Naive thymus-derived CD4-positive, alpha-beta T cell (primary cell): ENCODE measurements around the gene PDZRN4. TPM values are rescaled to one million over a fixed set of nuclear protein-coding genes. Genes with fewer than 3 reads are reported as not detected.

Source experiments
- ATAC-seq: fragments of 150-1000 bp; cut with Tn5 transposase; 2 replicates; pipeline ENCODE4 v1.10.0; 2021; ENCODE audit warnings: mild to moderate bottlenecking, moderate library complexity
- CTCF ChIA-PET: fragments of 350-600 bp; sonication (Branson Sonifier 250); formaldehyde crosslinking; loops from one replicate; lab custom pipeline; 2021; ENCODE audit warnings: antibody characterized with exemption; lab: Charles Lee
- POLR2A ChIA-PET: fragments of 350-600 bp; sonication (Branson Sonifier 250); formaldehyde crosslinking; loops from one replicate; lab custom pipeline; 2021; ENCODE audit warnings: antibody characterized with exemption, inconsistent platforms; lab: Charles Lee
- DNase-seq, 9 donors: peaks; one replicate each; pipeline versions ENCODE4 v3.0.0 to v3.0.0-alpha.2; 2020 to 2022; ENCODE audit warnings: mixed read lengths in 1 of 9
- H3K27ac ChIP-seq: one replicate; pipeline ENCODE4 v1.7.0; 2013; ENCODE audit warnings: mild to moderate bottlenecking, low read depth, low read length, moderate library complexity
- H3K27me3 ChIP-seq, 2 donors: one replicate each; pipeline ENCODE4 v1.7.0; 2013; ENCODE audit warnings: low read length in 2 of 2, mild to moderate bottlenecking in 2 of 2, moderate library complexity in 2 of 2; ENCODE audit not compliant: control insufficient read depth in 2 of 2, insufficient read depth in 2 of 2
- H3K36me3 ChIP-seq, 3 experiments: 1 replicate in 2 of 3; 2 replicates in 1 of 3; pipeline ENCODE4 v1.7.0; 2013; ENCODE audit warnings: low read length in 3 of 3, mild to moderate bottlenecking in 3 of 3, moderate library complexity in 1 of 3; ENCODE audit not compliant: insufficient read depth in 3 of 3, control insufficient read depth in 2 of 3
- H3K4me1 ChIP-seq, 2 donors: one replicate each; pipeline ENCODE4 v1.7.0; 2013; ENCODE audit warnings: low read length in 2 of 2, mild to moderate bottlenecking in 2 of 2, moderate library complexity in 1 of 2; ENCODE audit not compliant: control insufficient read depth in 2 of 2, insufficient read depth in 2 of 2
- H3K4me3 ChIP-seq: 2 replicates; pipeline ENCODE4 v1.7.0; 2013; ENCODE audit warnings: mild to moderate bottlenecking, low read length
- H3K9me3 ChIP-seq, 3 experiments: 1 replicate in 2 of 3; 2 replicates in 1 of 3; pipeline ENCODE4 v1.7.0; 2013; ENCODE audit warnings: low read length in 3 of 3; ENCODE audit not compliant: control insufficient read depth in 2 of 3
- H3K27ac Mint-ChIP-seq, 9 donors: one replicate each; pipeline ENCODE4 v1.8.0; 2020 to 2022; ENCODE audit warnings: mixed read lengths in 9 of 9, mild to moderate bottlenecking in 8 of 9, moderate library complexity in 5 of 9, inconsistent platforms in 2 of 9
- H3K27me3 Mint-ChIP-seq, 5 donors: one replicate each; pipeline ENCODE4 v1.8.0; 2021 to 2022; ENCODE audit warnings: mixed read lengths in 5 of 5, mild to moderate bottlenecking in 1 of 5
- H3K36me3 Mint-ChIP-seq, 5 donors: one replicate each; pipeline ENCODE4 v1.8.0; 2020 to 2022; ENCODE audit warnings: mixed read lengths in 5 of 5, mild to moderate bottlenecking in 3 of 5, inconsistent platforms in 1 of 5
- H3K4me1 Mint-ChIP-seq, 7 donors: one replicate each; pipeline ENCODE4 v1.8.0; 2020 to 2022; ENCODE audit warnings: mixed read lengths in 7 of 7, mild to moderate bottlenecking in 3 of 7, inconsistent platforms in 1 of 7
- H3K4me3 Mint-ChIP-seq, 10 donors: one replicate each; pipeline ENCODE4 v1.8.0; 2020 to 2022; ENCODE audit warnings: mild to moderate bottlenecking in 10 of 10, mixed read lengths in 10 of 10, moderate library complexity in 6 of 10, inconsistent platforms in 2 of 10
- H3K9me3 Mint-ChIP-seq, 11 donors: one replicate each; pipeline ENCODE4 v1.8.0; 2020 to 2022; ENCODE audit warnings: mixed read lengths in 11 of 11, mild to moderate bottlenecking in 4 of 11, inconsistent platforms in 1 of 11, moderate library complexity in 1 of 11
- intact Hi-C, 2 donors: fragments of 100-400 bp; cut with micrococcal nuclease; formaldehyde crosslinking; loops; one replicate each; pipeline ENCODE4 v1.15.1; 2023
- polyA plus RNA-seq, 2 donors: library from polyadenylated mRNA; unstranded; fragments of 300-500 nt; fragmentation: Illumina TruSeq; gene quantifications; one replicate each; pipeline ENCODE4 v1.2.3, GENCODE V29; 2021
- total RNA-seq, 6 experiments: library from RNA in 5 of 6; stranded (reverse) in 5 of 6; gene quantifications; 1 replicate in 5 of 6; 2 replicates in 1 of 6; pipeline ENCODE4 v1.2.3 and lab custom pipeline; 2021 to 2026

The PDZRN4 gene
- total and polyA plus RNA-seq, 7 experiments from 2014 or later: not detected

GRCh38 chr12:41437563-41437962, 249.4 kb downstream of the PDZRN4 start:
- Mint-ChIP-seq H3K9me3 (peaks cover 0 to 2% (median 0%) of the 10 kb centered on the region in 11 donors), H3K4me3 (no peak overlapping the region), H3K36me3 (no peaks in the 10 kb centered on the region), H3K4me1 (no peaks in the 10 kb centered on the region), H3K27ac (no peak overlapping the region), H3K27me3 (no peaks in the 10 kb centered on the region)
- intact Hi-C loops: no loop called here
- Histone ChIP-seq H3K4me3 (no peak overlapping the region), H3K4me1 (no peaks in the 10 kb centered on the region), H3K36me3 (no peaks in the 10 kb centered on the region), H3K27me3 (no peaks in the 10 kb centered on the region), H3K9me3 (no peaks in the 10 kb centered on the region), H3K27ac (no peak overlapping the region)
- CTCF ChIA-PET: interaction anchor here (0.6 kb wide), 1 partner anchor 210 kb away, joined by 3 read pairs; no protein-coding TSS in a partner anchor
- POLR2A ChIA-PET: no interaction called here
- DNase-seq (no peak), ATAC-seq (no peak)

GRCh38 chr12:41438854-41439541, 250.9 kb downstream of the PDZRN4 start:
- ChIA-PET POLR2A (no interaction called here), CTCF (no interaction called here)
- no peaks in the 10 kb centered on the region for H3K4me1 ChIP-seq
- no peaks in the 10 kb centered on the region for H3K9me3 ChIP-seq
- H3K27ac ChIP-seq: no peak overlapping the region
- no peaks in the 10 kb centered on the region for H3K27me3 ChIP-seq
- no peak overlapping the region for H3K27ac Mint-ChIP-seq
- intact Hi-C loops: no loop called here
- DNase-seq (no peak), ATAC-seq (no peak)
- no peak overlapping the region for H3K4me3 Mint-ChIP-seq
- no peaks in the 10 kb centered on the region for H3K27me3 Mint-ChIP-seq
- H3K4me3 ChIP-seq: no peak overlapping the region
- no peaks in the 10 kb centered on the region for H3K9me3 Mint-ChIP-seq
- no peaks in the 10 kb centered on the region for H3K36me3 Mint-ChIP-seq
- no peaks in the 10 kb centered on the region for H3K4me1 Mint-ChIP-seq
- H3K36me3 ChIP-seq: no peaks in the 10 kb centered on the region

- Histone ChIP-seq H3K27ac (no peak overlapping the region), H3K4me3 (no peak overlapping the region), H3K36me3 (no peaks in the 10 kb centered on the region), H3K4me1 (no peaks in the 10 kb centered on the region), H3K27me3 (no peaks in the 10 kb centered on the region), H3K9me3 (no peaks in the 10 kb centered on the region)
- H3K9me3 Mint-ChIP-seq: no peaks in the 10 kb centered on the region
- no peaks in the 10 kb centered on the region for H3K36me3 Mint-ChIP-seq
- H3K4me1 Mint-ChIP-seq: no peaks in the 10 kb centered on the region
- DNase-seq: no peak
- no peaks in the 10 kb centered on the region for H3K27me3 Mint-ChIP-seq
- H3K4me3 Mint-ChIP-seq: no peak overlapping the region
- no peak overlapping the region for H3K27ac Mint-ChIP-seq
- POLR2A ChIA-PET: no interaction called here
- intact Hi-C loops: no loop called here
- ATAC-seq: no peak
- CTCF ChIA-PET: no interaction called here
Observed at GRCh38 chr12:41439801-41440200, 251.7 kb downstream of the PDZRN4 start.

GRCh38 chr12:41441180-41441579, 253.1 kb downstream of the PDZRN4 start:
- no peak for ATAC-seq
- Histone ChIP-seq H3K4me1 (no peaks in the 10 kb centered on the region), H3K4me3 (no peak overlapping the region), H3K9me3 (no peaks in the 10 kb centered on the region), H3K27ac (no peak overlapping the region), H3K36me3 (no peaks in the 10 kb centered on the region), H3K27me3 (no peaks in the 10 kb centered on the region)
- H3K4me3 Mint-ChIP-seq: no peak overlapping the region
- ChIA-PET CTCF (no interaction called here), POLR2A (no interaction called here)
- H3K9me3 Mint-ChIP-seq: no peaks in the 10 kb centered on the region
- H3K27ac Mint-ChIP-seq: no peak overlapping the region
- intact Hi-C loops: no loop called here
- H3K36me3 Mint-ChIP-seq: no peaks in the 10 kb centered on the region
- DNase-seq: no peak
- no peaks in the 10 kb centered on the region for H3K27me3 Mint-ChIP-seq
- no peaks in the 10 kb centered on the region for H3K4me1 Mint-ChIP-seq

- POLR2A ChIA-PET: no interaction called here
- DNase-seq (no peak), ATAC-seq (no peak)
- Histone ChIP-seq H3K4me1 (no peaks in the 10 kb centered on the region), H3K27me3 (no peaks in the 10 kb centered on the region), H3K36me3 (no peaks in the 10 kb centered on the region), H3K9me3 (no peaks in the 10 kb centered on the region), H3K27ac (no peak overlapping the region), H3K4me3 (no peak overlapping the region)
- Mint-ChIP-seq H3K9me3 (no peaks in the 10 kb centered on the region), H3K27me3 (no peaks in the 10 kb centered on the region), H3K4me3 (no peak overlapping the region), H3K4me1 (no peaks in the 10 kb centered on the region), H3K36me3 (no peaks in the 10 kb centered on the region), H3K27ac (no peak overlapping the region)
- CTCF ChIA-PET: no interaction called here
- intact Hi-C loops: no loop called here
Observed at GRCh38 chr12:41442896-41443295, 254.8 kb downstream of the PDZRN4 start.

- H3K4me3 ChIP-seq: no peak overlapping the region
- Mint-ChIP-seq H3K27ac (no peak overlapping the region), H3K4me1 (no peaks in the 10 kb centered on the region), H3K36me3 (no peaks in the 10 kb centered on the region), H3K27me3 (no peaks in the 10 kb centered on the region), H3K4me3 (no peak overlapping the region), H3K9me3 (no peaks in the 10 kb centered on the region)
- H3K4me1 ChIP-seq: no peaks in the 10 kb centered on the region
- no peaks in the 10 kb centered on the region for H3K9me3 ChIP-seq
- no peak for ATAC-seq
- H3K36me3 ChIP-seq: no peaks in the 10 kb centered on the region
- POLR2A ChIA-PET: no interaction called here
- intact Hi-C loops: no loop called here
- DNase-seq: no peak
- H3K27me3 ChIP-seq: no peaks in the 10 kb centered on the region
- CTCF ChIA-PET: no interaction called here
- H3K27ac ChIP-seq: no peak overlapping the region
Observed at GRCh38 chr12:41443690-41444089, 255.6 kb downstream of the PDZRN4 start.

GRCh38 chr12:41452838-41453407, 264.8 kb downstream of the PDZRN4 start:
- intact Hi-C loops: no loop called here
- H3K36me3 Mint-ChIP-seq: no peaks in the 10 kb centered on the region
- H3K36me3 ChIP-seq: no peaks in the 10 kb centered on the region
- no peak overlapping the region for H3K4me3 ChIP-seq
- no peaks in the 10 kb centered on the region for H3K4me1 ChIP-seq
- POLR2A ChIA-PET: no interaction called here
- no peak for ATAC-seq
- DNase-seq: no peak
- H3K27ac Mint-ChIP-seq: no peak overlapping the region
- no peaks in the 10 kb centered on the region for H3K9me3 ChIP-seq
- H3K4me1 Mint-ChIP-seq: no peaks in the 10 kb centered on the region
- H3K27me3 ChIP-seq: no peaks in the 10 kb centered on the region
- CTCF ChIA-PET: no interaction called here
- no peaks in the 10 kb centered on the region for H3K27me3 Mint-ChIP-seq
- H3K4me3 Mint-ChIP-seq: no peak overlapping the region
- H3K27ac ChIP-seq: no peak overlapping the region
- no peaks in the 10 kb centered on the region for H3K9me3 Mint-ChIP-seq
